GM12872 (cell line): ENCODE data around the gene LSM12.

Source experiments
- CTCF ChIP-seq: IDR thresholded peaks from 3 replicates; pipeline ENCODE4 v1.5.1; 2011; ENCODE audit warnings: low read depth, mild to moderate bottlenecking, low read length, moderate library complexity; ENCODE audit not compliant: insufficient read depth

Gene LSM12

DNA sequence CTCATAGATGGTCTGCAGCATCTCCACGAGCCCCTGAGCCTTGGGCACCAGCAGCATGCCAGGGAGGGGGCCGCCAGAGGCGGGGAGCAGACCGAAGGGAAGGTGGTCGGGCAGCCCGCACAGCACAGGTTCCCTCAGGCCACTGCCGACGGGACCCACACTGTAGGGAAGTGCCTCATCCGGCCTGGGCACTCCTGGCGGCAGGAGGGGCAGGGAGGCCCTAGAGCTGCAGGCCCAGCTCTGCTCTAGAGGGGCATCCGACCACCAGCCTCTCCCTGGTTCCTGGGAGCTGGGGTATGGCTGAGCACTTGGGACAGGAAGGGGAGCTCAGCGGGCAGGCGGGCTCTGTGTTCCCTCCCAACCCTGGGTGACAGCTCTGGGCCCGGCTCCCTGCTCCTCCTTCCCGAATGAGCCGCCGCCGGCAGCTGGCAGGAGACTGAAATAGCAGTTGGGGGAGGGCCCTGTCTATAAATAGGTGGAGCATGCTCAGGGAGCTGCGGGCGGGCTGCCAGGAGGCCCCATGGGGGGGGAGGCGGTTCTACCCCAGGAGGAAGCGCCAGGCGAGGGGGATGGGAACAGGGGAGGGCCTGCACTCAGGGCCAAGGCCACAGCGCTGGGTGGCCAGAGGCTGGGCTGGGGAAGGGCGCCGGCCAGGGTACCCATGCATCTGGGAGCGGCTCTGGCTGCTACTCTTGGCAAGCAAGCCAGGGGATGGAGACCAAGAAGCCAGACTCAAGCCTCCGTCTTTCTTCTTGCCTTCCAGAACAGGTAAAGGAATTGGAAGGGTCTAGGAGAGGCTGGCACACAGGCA, 44.6 kb upstream of the LSM12 start:
- no peak for TF ChIP-seq CTCF

DNA sequence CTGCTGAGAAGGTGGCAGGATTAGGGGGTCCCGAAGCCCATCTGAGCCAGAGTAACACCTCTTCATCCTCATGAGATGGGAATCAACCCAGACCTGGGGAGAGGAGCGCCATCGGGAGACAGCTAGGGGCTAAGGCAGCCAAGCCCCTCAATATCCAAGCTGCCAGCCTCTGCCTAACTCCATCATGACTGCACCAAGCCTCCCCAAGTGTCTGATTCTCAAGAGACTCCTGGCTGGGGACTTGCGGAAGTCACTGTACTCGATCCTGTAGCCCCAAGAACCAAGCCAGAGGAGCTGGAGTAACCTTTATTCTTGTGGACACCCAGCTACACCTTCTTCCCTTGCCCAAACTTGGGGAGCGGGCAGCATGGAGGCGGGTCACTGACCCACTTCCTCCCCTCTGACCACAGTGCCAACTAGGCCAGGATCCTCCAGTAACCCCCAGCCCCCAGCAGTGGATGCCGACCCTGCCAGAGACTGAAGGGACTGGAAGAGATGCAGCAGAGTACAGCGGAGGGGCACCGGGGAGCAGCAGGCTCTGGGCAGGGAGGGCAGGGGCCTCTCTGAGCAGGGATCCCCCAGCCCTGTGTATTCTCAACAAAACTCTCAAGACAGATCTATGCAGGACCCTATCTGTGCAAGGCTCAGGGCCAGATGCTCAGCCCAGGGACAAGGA, 43.7 kb upstream of the LSM12 start:
- no peak for TF ChIP-seq CTCF

DNA sequence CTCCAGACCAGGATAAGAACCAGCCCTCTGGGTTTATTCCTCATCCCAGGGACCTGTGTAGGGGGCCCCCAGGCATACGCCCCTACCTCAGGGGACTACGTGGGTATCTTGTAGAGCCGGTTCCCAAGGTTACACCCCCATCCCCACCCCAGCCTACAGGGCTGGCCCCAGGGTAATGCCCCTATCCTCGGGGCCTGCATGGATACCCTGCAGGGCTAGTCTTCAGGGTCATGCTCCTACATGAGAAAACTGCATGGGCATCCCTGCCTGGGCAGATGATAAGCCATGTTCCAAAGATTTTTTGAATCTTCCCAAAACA, 42.8 kb upstream of the LSM12 start:
- no peak for TF ChIP-seq CTCF

GRCh38 chr17:44108440-44109311, 42.2 kb upstream of the LSM12 start:
- no peak for TF ChIP-seq CTCF

DNA sequence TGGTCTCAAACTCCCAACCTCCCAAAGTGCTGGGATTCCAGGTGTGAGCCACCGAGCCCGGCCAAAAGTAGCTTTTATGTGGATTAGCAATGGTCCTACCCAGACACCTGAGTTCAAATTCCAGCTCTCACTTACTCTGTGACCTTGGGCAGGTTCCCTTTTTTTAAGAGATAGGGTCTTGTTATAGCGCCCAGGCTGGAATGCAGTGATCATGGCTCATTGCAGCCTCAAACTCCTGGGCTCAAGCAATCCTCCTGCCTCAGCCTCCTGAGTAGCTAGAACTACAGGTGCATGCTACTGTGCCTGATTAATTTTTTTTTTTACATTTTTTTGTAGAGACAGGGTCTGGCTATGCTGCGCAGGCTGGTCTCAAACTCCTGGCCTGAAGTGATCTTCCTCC, 40.3 kb upstream of the LSM12 start:
- no peak for TF ChIP-seq CTCF

- no peak for TF ChIP-seq CTCF
Measured at GRCh38 chr17:44105941-44106340, 39.5 kb upstream of the LSM12 start.

GRCh38 chr17:44105483-44105882, 39.0 kb upstream of the LSM12 start:
- 0 out of 3 replicates have a peak, but pooled peaks have one; percentile 4 for TF ChIP-seq CTCF
